DMS114 treated with DMSO at 0.1 percent for 48 hours (cell line): ENCODE measurements around the gene ATOH8.
"Not testable (repeated sequence)": the region's sequence is repeated elsewhere in the genome, so short reads cannot be mapped to it uniquely, and the experiment has no call there.

ENCODE experiments used
- DNase-seq: peaks from one replicate; lab custom pipeline; 2025; ENCODE audit not compliant: unreplicated experiment; lab: John Stamatoyannopoulos, UW

Gene ATOH8

GRCh38 chr2:85753525-85754312, at the start of gene ATOH8:
TSS of gene ATOH8 (plus strand) at chr2:85753991. CDS start at chr2:85754190, 199 bp downstream.
- DNase-seq: no peak

GRCh38 chr2:85704038-85704437, 49.8 kb upstream of the ATOH8 start:
- no peak for DNase-seq

GRCh38 chr2:85704800-85705679, 48.8 kb upstream of the ATOH8 start:
- DNase-seq: no peak

- DNase-seq: no peak
Observed at GRCh38 chr2:85705680-85706039, 48.1 kb upstream of the ATOH8 start.

GRCh38 chr2:85706063-85706462, 47.7 kb upstream of the ATOH8 start:
- no peak for DNase-seq

- DNase-seq: no peak
Observed at GRCh38 chr2:85706599-85707296, 47.0 kb upstream of the ATOH8 start.

GRCh38 chr2:85707304-85707703, 46.5 kb upstream of the ATOH8 start:
- DNase-seq: peak; percentile 78

- DNase-seq: no peak
Observed at GRCh38 chr2:85708641-85709040, 45.1 kb upstream of the ATOH8 start.

- no peak for DNase-seq
Observed at GRCh38 chr2:85709401-85709811, 44.4 kb upstream of the ATOH8 start.

GRCh38 chr2:85710687-85711577, 42.9 kb upstream of the ATOH8 start:
- no peak for DNase-seq

GRCh38 chr2:85711578-85712060, 42.2 kb upstream of the ATOH8 start:
- no peak for DNase-seq

GRCh38 chr2:85712336-85712735, 41.5 kb upstream of the ATOH8 start:
- no peak for DNase-seq

GRCh38 chr2:85712849-85713612, 40.8 kb upstream of the ATOH8 start:
- DNase-seq: no peak

- DNase-seq: no peak
Observed at GRCh38 chr2:85713836-85714235, 40.0 kb upstream of the ATOH8 start.

GRCh38 chr2:85714421-85714820, 39.4 kb upstream of the ATOH8 start:
- not testable (repeated sequence) for DNase-seq

- no peak for DNase-seq
Observed at GRCh38 chr2:85714841-85715240, 39.0 kb upstream of the ATOH8 start.

- no peak for DNase-seq
Observed at GRCh38 chr2:85716346-85716914, 37.4 kb upstream of the ATOH8 start.

- no peak for DNase-seq
Observed at GRCh38 chr2:85717308-85718008, 36.3 kb upstream of the ATOH8 start.

- no peak for DNase-seq
Observed at GRCh38 chr2:85718009-85718391, 35.8 kb upstream of the ATOH8 start.
